Peyer's patch (tissue), 4 donors: ENCODE data around the gene TNFSF18. TPM values are rescaled to one million over a fixed set of nuclear protein-coding genes. Genes with fewer than 3 reads are reported as not detected.

ENCODE experiments used
- DNase-seq, 3 donors: peaks; one replicate each; pipeline ENCODE4 v3.0.0-alpha.2; 2017 to 2019
- H3K27ac ChIP-seq, 4 donors: fragments of 200-600 bp; sonication (generic); one replicate each; pipeline ENCODE4 v1.5.1; 2016 to 2019
- H3K27me3 ChIP-seq, 2 donors: fragments of 200-600 bp; sonication (generic); one replicate each; pipeline ENCODE4 v1.5.1; 2019
- H3K36me3 ChIP-seq, 3 donors: fragments of 200-600 bp; sonication (generic); one replicate each; pipeline ENCODE4 v1.5.1; 2016 to 2019
- H3K4me1 ChIP-seq, 4 donors: fragments of 200-600 bp; sonication (generic); one replicate each; pipeline ENCODE4 v1.5.1; 2016 to 2019
- H3K4me3 ChIP-seq, 4 donors: fragments of 200-600 bp; sonication (generic); 1 replicate in 3 of 4; 2 replicates in 1 of 4; pipeline ENCODE4 v1.5.1; 2016 to 2019; ENCODE audit warnings: mild to moderate bottlenecking in 1 of 4
- H3K9me3 ChIP-seq, 4 donors: fragments of 200-600 bp; sonication (generic); one replicate each; pipeline ENCODE4 v1.5.1; 2016 to 2019; ENCODE audit warnings: mild to moderate bottlenecking in 1 of 4
- CTCF ChIP-seq, 6 experiments: fragments of 450-650 bp in 4 of 6; fragments of 200-600 bp in 2 of 6; sonication (generic) in 1 of 6; IDR thresholded peaks; one replicate each; pipeline ENCODE4 v1.5.1; 2017 to 2019; ENCODE audit warnings: antibody characterized with exemption in 6 of 6, mild to moderate bottlenecking in 3 of 6, moderate library complexity in 1 of 6
- POLR2A ChIP-seq, 2 donors: fragments of 450-650 bp; IDR thresholded peaks; one replicate each; pipeline ENCODE4 v1.5.1; 2017; ENCODE audit warnings: antibody characterized with exemption in 2 of 2, mild to moderate bottlenecking in 2 of 2, moderate library complexity in 2 of 2
- total RNA-seq, 4 donors: library from RNA; depleted of rRNA; stranded (reverse); fragments of >200 nt; gene quantifications; one replicate each; pipeline ENCODE4 v1.1.0, GENCODE V29; 2016

Gene TNFSF18, protein sequence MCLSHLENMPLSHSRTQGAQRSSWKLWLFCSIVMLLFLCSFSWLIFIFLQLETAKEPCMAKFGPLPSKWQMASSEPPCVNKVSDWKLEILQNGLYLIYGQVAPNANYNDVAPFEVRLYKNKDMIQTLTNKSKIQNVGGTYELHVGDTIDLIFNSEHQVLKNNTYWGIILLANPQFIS
- not detected for total RNA-seq

GRCh38 chr1:173050865-173051264, at the start of gene TNFSF18:
TSS of gene TNFSF18 (minus strand) at chr1:173050941. CDS start at chr1:173050896, 45 bp downstream.
- no peak for DNase-seq
- Histone ChIP-seq H3K4me3 (no peak within 1 kb of the TSS), H3K27ac (no peak within 1 kb of the TSS), H3K4me1 (no peaks in the 10 kb centered on the region), H3K9me3 (no peaks in the 10 kb centered on the region), H3K27me3 (no peaks in the 10 kb centered on the region), H3K36me3 (no peaks in the 10 kb centered on the region)
- TF ChIP-seq POLR2A (IDR thresholded peaks at IDR 0.05) (no peak), CTCF (IDR thresholded peaks at IDR 0.05) (no peak)

GRCh38 chr1:173099166-173099565, 48.4 kb upstream of the TNFSF18 start:
- Histone ChIP-seq H3K36me3 (no peaks in the 10 kb centered on the region), H3K4me3 (no peak overlapping the region), H3K27me3 (no peaks in the 10 kb centered on the region), H3K9me3 (peaks cover 0 to 4% (median 2%) of the 10 kb centered on the region in 4 donors), H3K4me1 (no peaks in the 10 kb centered on the region), H3K27ac (no peak overlapping the region)
- TF ChIP-seq POLR2A (IDR thresholded peaks at IDR 0.05) (no peak), CTCF (IDR thresholded peaks at IDR 0.05) (no peak)
- DNase-seq = no peak

- Histone ChIP-seq H3K27ac (no peak overlapping the region), H3K36me3 (no peaks in the 10 kb centered on the region), H3K4me3 (no peak overlapping the region), H3K4me1 (no peaks in the 10 kb centered on the region), H3K9me3 (no peaks in the 10 kb centered on the region), H3K27me3 (no peaks in the 10 kb centered on the region)
- DNase-seq = no peak
- TF ChIP-seq POLR2A (IDR thresholded peaks at IDR 0.05) = no peak
- no peak for TF ChIP-seq CTCF (IDR thresholded peaks at IDR 0.05)
Measured at GRCh38 chr1:173098117-173098516, 47.4 kb upstream of the TNFSF18 start.

- H3K27ac ChIP-seq = no peak overlapping the region
- DNase-seq = no peak
- no peaks in the 10 kb centered on the region for H3K27me3 ChIP-seq
- TF ChIP-seq POLR2A (IDR thresholded peaks at IDR 0.05) (no peak), CTCF (IDR thresholded peaks at IDR 0.05) (no peak)
- H3K9me3 ChIP-seq = no peaks in the 10 kb centered on the region
- H3K4me3 ChIP-seq = no peak overlapping the region
- no peaks in the 10 kb centered on the region for H3K36me3 ChIP-seq
- no peaks in the 10 kb centered on the region for H3K4me1 ChIP-seq
Measured at GRCh38 chr1:173097001-173097400, 46.3 kb upstream of the TNFSF18 start.

GRCh38 chr1:173095632-173096031, 44.9 kb upstream of the TNFSF18 start:
- Histone ChIP-seq H3K27me3 (no peaks in the 10 kb centered on the region), H3K4me1 (no peaks in the 10 kb centered on the region), H3K9me3 (no peaks in the 10 kb centered on the region), H3K27ac (no peak overlapping the region), H3K36me3 (no peaks in the 10 kb centered on the region), H3K4me3 (no peak overlapping the region)
- TF ChIP-seq CTCF (IDR thresholded peaks at IDR 0.05) (no peak), POLR2A (IDR thresholded peaks at IDR 0.05) (no peak)
- no peak for DNase-seq

DNA sequence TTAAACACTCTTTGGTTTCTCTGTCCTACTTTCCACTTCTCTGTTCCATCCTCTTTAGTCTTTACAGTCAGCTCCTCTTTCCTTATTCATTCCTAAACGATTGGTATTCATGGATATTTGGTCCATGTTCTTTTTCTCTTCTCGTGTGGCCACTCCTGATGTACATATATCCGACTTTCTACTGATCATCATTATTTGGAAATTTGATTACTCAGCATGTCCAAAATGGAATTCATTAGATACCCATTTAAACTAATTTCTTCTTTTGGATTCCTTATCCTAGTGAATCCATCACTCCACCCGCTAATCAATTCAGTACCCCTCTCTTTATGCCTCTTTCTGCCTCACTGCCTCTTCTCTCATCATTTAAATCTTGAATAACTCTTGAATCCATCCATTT, 43.8 kb upstream of the TNFSF18 start:
- H3K36me3 ChIP-seq = no peaks in the 10 kb centered on the region

More for the DNA sequence above, 43.8 kb upstream of the TNFSF18 start:
- Histone ChIP-seq H3K4me1 (no peaks in the 10 kb centered on the region), H3K27me3 (no peaks in the 10 kb centered on the region), H3K9me3 (no peaks in the 10 kb centered on the region), H3K27ac (no peak overlapping the region), H3K4me3 (no peak overlapping the region)
- no peak for TF ChIP-seq POLR2A (IDR thresholded peaks at IDR 0.05)
- TF ChIP-seq CTCF (IDR thresholded peaks at IDR 0.05) = no peak
- no peak for DNase-seq
